Smooth muscle cell of the coronary artery (primary cell): ENCODE results near the gene ZNF267. TPM values are rescaled to one million over a fixed set of nuclear protein-coding genes. Genes with fewer than 3 reads are reported as not detected.

Experiments used
- total RNA-seq: library from RNA; depleted of rRNA; stranded (reverse); fragments of >200 nt; gene quantifications from 2 replicates; pipeline ENCODE4 v1.2.3, GENCODE V29; 2014; ENCODE audit warnings: low replicate concordance

ZNF267 gene
- total RNA-seq = 6.1 and 12.3 TPM in 2 replicates

DNA sequence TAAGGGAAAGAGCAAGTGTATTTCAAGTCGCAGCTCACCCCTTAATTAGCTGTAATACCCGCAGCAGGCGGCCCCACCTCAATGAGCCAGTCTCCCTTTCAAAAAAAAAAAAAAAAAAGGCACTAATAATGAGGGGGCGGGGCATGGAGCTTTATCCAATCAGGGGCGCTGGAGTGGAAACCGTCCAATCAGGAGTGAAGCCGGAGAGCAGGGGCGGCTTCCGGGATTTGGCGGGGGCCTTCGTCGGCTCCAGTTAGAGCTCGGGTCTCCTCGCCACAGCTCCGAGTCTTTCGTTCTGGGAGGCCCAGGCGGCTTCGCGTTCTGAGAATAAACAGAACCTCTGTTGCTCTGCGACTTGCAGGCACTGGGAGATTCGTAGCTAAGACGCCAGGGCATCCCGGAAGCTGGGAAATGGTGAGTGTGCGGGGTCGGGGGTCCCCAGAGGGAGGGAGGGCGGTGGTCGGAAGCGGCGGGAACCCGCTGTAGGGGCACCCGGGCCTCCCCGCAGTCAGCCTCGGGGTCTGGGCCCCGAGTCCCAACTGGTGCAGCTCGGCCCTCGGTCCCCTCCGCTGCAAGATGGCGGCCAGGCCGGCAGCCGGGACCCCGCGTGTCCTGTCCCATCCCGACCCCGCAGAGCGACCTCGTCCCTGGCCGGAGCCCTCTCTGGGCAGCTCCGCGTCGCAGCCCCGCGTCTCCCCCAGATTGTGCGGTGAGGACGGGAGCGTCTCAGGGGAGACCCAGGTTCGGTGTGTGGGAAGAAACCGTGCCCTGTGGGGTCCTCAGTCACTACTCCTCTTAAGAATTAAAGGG, at the start of gene ZNF267:
TSS of gene ZNF267 (plus strand) at position 252 of the 810 bp plus-strand sequence. CDS start at position 412, 160 bp downstream.

